Activated CD8-positive, alpha-beta T cell treated with anti-CD3 and anti-CD28 coated beads for 36 hours (primary cell): ENCODE measurements around the gene SLC6A11. TPM values are rescaled to one million over a fixed set of nuclear protein-coding genes. Genes with fewer than 3 reads are reported as not detected.

Experiments used
- ATAC-seq: fragments of 200-7000 bp; cut with Tn5 transposase; one replicate; pipeline ENCODE4 v1.10.0; 2021; ENCODE audit warnings: mild to moderate bottlenecking, moderate library complexity
- CTCF ChIA-PET: fragments of 350-600 bp; sonication (Branson Sonifier 250); formaldehyde crosslinking; loops from one replicate; lab custom pipeline; 2021; ENCODE audit warnings: antibody characterized with exemption; lab: Charles Lee
- POLR2A ChIA-PET: fragments of 350-600 bp; sonication (Branson Sonifier 250); formaldehyde crosslinking; loops from one replicate; lab custom pipeline; 2021; ENCODE audit warnings: antibody characterized with exemption; lab: Charles Lee
- DNase-seq: peaks from one replicate; pipeline ENCODE4 v3.0.0-alpha.2; 2020
- H3K27ac Mint-ChIP-seq: one replicate; pipeline ENCODE4 v1.8.0; 2021; ENCODE audit warnings: mild to moderate bottlenecking, mixed read lengths
- H3K27me3 Mint-ChIP-seq: one replicate; pipeline ENCODE4 v1.8.0; 2021; ENCODE audit warnings: mixed read lengths
- H3K36me3 Mint-ChIP-seq: one replicate; pipeline ENCODE4 v1.8.0; 2021; ENCODE audit warnings: low read depth, mixed read lengths
- H3K4me1 Mint-ChIP-seq: one replicate; pipeline ENCODE4 v1.8.0; 2021; ENCODE audit warnings: low read depth, mixed read lengths
- H3K4me3 Mint-ChIP-seq: one replicate; pipeline ENCODE4 v1.8.0; 2021; ENCODE audit warnings: mild to moderate bottlenecking, moderate library complexity, mixed read lengths
- H3K9me3 Mint-ChIP-seq: one replicate; pipeline ENCODE4 v1.8.0; 2021; ENCODE audit warnings: mixed read lengths
- intact Hi-C: fragments of 100-400 bp; cut with micrococcal nuclease; formaldehyde crosslinking; loops from one replicate; pipeline ENCODE4 v1.10.0; 2022
- total RNA-seq, 2 experiments: library from RNA; stranded (reverse); gene quantifications; one replicate each; pipeline ENCODE4 v1.2.3, GENCODE V29; 2021
- TF ChIP-seq, protein P1 (sequence below): fragments of 200-600 bp; IDR thresholded peaks from one replicate; pipeline ENCODE4 v1.8.0; 2022; ENCODE audit warnings: antibody characterized with exemption, mild to moderate bottlenecking

Gene SLC6A11
- total RNA-seq, 2 experiments from 2014 or later: not detected

DNA sequence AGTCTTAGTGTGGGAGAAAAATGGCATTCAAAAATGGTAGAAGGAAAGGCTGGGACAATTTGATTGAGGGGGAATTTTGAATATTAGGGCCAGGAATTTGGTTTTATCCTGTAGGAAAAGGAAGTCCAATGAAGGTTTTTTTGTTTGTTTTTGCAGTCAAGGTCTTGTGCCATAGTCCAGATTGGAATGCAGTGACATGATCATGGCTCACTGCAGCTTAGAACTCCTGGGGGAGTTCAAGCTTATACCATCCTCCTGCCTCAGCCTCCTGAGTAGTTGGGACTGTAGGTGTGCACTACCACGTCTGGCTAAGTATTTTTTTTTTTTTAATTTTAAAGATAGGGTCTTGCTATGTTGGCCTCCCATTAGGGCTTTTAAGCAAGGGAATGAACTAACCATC is 2.6 kb upstream of the SLC6A11 start:
- Mint-ChIP-seq H3K27ac (no peak overlapping the region), H3K4me3 (no peak overlapping the region), H3K36me3 (no peaks in the 10 kb centered on the region), H3K9me3 (no peaks in the 10 kb centered on the region), H3K27me3 (peaks cover 28% of the 10 kb centered on the region), H3K4me1 (peaks cover 3% of the 10 kb centered on the region)
- intact Hi-C loops: no loop called here
- ChIA-PET CTCF (interaction anchor here (1.3 kb wide), 1 partner anchor 129 kb away, joined by 4 read pairs; no protein-coding TSS in a partner anchor), POLR2A (no interaction called here)
- DNase-seq (no peak), ATAC-seq (no peak)
- TF ChIP-seq, protein P1, sequence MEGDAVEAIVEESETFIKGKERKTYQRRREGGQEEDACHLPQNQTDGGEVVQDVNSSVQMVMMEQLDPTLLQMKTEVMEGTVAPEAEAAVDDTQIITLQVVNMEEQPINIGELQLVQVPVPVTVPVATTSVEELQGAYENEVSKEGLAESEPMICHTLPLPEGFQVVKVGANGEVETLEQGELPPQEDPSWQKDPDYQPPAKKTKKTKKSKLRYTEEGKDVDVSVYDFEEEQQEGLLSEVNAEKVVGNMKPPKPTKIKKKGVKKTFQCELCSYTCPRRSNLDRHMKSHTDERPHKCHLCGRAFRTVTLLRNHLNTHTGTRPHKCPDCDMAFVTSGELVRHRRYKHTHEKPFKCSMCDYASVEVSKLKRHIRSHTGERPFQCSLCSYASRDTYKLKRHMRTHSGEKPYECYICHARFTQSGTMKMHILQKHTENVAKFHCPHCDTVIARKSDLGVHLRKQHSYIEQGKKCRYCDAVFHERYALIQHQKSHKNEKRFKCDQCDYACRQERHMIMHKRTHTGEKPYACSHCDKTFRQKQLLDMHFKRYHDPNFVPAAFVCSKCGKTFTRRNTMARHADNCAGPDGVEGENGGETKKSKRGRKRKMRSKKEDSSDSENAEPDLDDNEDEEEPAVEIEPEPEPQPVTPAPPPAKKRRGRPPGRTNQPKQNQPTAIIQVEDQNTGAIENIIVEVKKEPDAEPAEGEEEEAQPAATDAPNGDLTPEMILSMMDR: no peak

DNA sequence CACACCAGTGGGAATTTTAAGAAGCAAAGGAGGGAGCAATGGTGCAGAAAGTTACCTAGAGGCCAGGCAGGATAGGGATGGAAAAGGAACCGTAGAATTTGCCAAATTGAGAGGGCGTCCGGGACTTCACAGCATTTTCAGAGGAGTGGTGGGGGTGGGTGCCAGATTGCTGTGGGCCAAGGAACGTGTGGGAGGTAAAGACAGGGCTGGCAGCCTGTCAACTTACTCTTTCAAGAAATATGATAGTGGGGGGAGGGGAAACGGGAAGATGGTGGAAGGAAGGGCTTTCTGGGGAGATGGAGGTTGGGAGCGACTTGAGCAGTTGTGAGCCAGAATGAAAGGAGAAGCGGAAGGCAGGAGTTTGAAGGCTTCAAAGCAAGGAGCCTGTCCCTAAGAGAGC is 1.4 kb upstream of the SLC6A11 start:
- ChIA-PET CTCF (interaction anchor here (1.3 kb wide), 1 partner anchor 128 kb away, joined by 4 read pairs; no protein-coding TSS in a partner anchor), POLR2A (no interaction called here)
- ATAC-seq: no peak
- intact Hi-C loops: no loop called here
- TF ChIP-seq, protein P1: no peak
- peaks cover 28% of the 10 kb centered on the region for H3K27me3 Mint-ChIP-seq
- H3K4me1 Mint-ChIP-seq: peaks cover 3% of the 10 kb centered on the region
- no peaks in the 10 kb centered on the region for H3K36me3 Mint-ChIP-seq
- H3K27ac Mint-ChIP-seq: no peak overlapping the region
- no peaks in the 10 kb centered on the region for H3K9me3 Mint-ChIP-seq
- no peak overlapping the region for H3K4me3 Mint-ChIP-seq
- DNase-seq: no peak

DNA sequence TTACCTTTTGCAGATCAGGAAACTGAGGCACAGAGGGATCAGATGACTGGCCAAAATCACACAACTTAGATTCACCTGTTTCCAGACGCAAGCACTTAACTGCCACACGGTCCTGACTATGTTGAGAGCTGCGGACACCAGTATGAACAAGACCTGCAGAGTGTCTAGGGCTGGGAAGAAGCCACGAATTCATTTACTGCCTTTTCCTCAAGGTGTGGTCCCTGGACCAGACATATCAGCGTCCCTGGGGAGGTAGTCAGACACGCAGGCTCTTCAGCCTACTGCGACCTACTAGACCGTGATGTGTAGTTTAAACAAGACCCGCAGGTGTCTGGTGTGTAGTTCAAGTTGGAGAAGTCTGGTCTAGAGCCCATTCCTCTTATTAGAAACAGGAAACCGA is 541 bp upstream of the SLC6A11 start:
- ChIA-PET POLR2A (no interaction called here), CTCF (no interaction called here)
- H3K4me3 Mint-ChIP-seq: no peak overlapping the region
- TF ChIP-seq, protein P1: no peak
- DNase-seq (no peak), ATAC-seq (no peak)
- no peak overlapping the region for H3K27ac Mint-ChIP-seq
- intact Hi-C loops: no loop called here
- H3K4me1 Mint-ChIP-seq: peaks cover 3% of the 10 kb centered on the region
- H3K9me3 Mint-ChIP-seq: no peaks in the 10 kb centered on the region
- no peaks in the 10 kb centered on the region for H3K36me3 Mint-ChIP-seq
- peaks cover 25% of the 10 kb centered on the region for H3K27me3 Mint-ChIP-seq

DNA sequence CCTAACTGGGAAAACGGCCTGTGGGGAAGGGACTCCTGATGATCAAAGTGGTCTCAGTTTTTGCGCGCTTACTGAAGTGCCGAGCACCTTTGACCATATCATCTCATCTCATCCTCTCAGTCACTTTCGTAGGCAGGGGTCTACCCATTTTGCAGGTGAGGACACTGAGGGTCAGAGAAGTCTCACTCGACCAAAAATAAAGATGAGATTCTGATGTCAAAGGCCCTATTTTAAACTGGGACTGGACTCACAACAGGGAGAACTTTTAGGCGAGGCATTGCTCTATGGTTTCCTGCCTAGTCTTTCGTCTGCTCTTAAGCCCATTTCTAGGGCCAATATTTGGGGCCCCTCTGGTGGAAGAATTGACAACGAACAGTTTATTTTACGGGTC is 830 bp downstream of the SLC6A11 start:
- no peak for ATAC-seq
- Mint-ChIP-seq H3K9me3 (no peaks in the 10 kb centered on the region), H3K27ac (no peak overlapping the region), H3K4me1 (peaks cover 3% of the 10 kb centered on the region), H3K4me3 (no peak overlapping the region), H3K27me3 (peaks cover 24% of the 10 kb centered on the region), H3K36me3 (no peaks in the 10 kb centered on the region)
- no peak for DNase-seq
- CTCF ChIA-PET: no interaction called here
- TF ChIP-seq, protein P1: no peak
- intact Hi-C loops: no loop called here
- POLR2A ChIA-PET: no interaction called here

DNA sequence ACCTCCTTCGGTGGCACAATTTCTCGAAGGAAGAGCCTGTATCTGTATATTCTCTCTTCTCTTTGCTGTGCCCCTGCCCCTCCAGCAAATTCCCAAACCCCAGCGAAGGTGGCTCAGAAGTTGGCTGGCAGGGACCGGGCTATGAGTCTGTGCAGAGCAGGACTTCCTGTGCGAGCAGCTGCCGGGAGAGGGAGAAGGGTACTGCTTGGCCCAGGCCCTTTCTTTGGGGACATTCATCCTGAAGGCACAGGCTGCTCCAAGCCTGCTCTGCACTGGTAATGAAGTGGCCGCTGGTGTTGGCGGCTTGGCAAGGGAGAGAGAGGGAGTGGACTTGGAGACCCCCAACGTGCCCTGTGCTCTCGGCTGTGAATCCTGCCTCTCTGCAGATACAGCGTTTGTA is 1.5 kb downstream of the SLC6A11 start:
- POLR2A ChIA-PET: no interaction called here
- ATAC-seq: no peak
- intact Hi-C loops: no loop called here

More for the DNA sequence above, 1.5 kb downstream of the SLC6A11 start:
- no peaks in the 10 kb centered on the region for H3K9me3 Mint-ChIP-seq
- DNase-seq: no peak
- H3K4me3 Mint-ChIP-seq: no peak overlapping the region
- CTCF ChIA-PET: no interaction called here
- peaks cover 27% of the 10 kb centered on the region for H3K27me3 Mint-ChIP-seq
- peaks cover 3% of the 10 kb centered on the region for H3K4me1 Mint-ChIP-seq
- H3K27ac Mint-ChIP-seq: no peak overlapping the region
- no peaks in the 10 kb centered on the region for H3K36me3 Mint-ChIP-seq
- TF ChIP-seq, protein P1: no peak
